ENCODE data around the gene THEM5. TPM values are rescaled to one million over a fixed set of nuclear protein-coding genes. Genes with fewer than 3 reads are reported as not detected.

The THEM5 gene
- total RNA-seq, 1 experiment from 2014 or later: not detected

DNA sequence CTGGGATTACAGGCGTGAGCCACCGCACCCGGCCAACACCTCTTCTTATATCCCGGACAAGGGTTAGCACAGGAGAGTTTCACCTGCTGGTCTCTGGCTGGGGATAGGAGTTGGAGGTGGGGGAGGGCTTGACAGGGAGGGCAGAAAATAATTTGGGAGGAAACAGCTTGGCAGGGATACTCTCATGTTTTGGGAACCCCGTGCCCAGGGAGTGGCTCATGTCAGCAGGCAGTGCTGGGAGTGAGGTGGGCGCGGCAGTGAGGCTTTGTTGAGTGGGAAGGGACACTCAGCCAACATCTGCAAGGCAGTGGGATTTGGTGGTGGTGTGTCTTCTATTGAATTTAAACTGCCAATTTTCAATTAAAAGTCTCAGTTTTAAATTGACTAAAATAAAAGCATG is 1.1 kb upstream of the THEM5 start:
- H3F3A ChIP-seq (ENCODE audit: insufficient read depth, low read depth): no peaks in the 10 kb centered on the region
- H3K79me2 ChIP-seq (ENCODE audit: low read depth): no peaks in the 10 kb centered on the region
- intact Hi-C loops (cut with micrococcal nuclease; ENCODE audit: unreplicated experiment): no loop called here
- H3K4me3 ChIP-seq: no peak overlapping the region
- no peaks in the 10 kb centered on the region for H3K36me3 ChIP-seq (ENCODE audit: low read depth)
- no peaks in the 10 kb centered on the region for H4K20me1 ChIP-seq (ENCODE audit: insufficient read depth)
- no peak overlapping the region for H2AFZ ChIP-seq
- POLR2A ChIA-PET (ENCODE audit: unreplicated experiment): no interaction called here
- TF ChIP-seq EZH2 (IDR thresholded peaks at IDR 0.05; ENCODE audit: low read depth): no peak
- TF ChIP-seq, protein P1, sequence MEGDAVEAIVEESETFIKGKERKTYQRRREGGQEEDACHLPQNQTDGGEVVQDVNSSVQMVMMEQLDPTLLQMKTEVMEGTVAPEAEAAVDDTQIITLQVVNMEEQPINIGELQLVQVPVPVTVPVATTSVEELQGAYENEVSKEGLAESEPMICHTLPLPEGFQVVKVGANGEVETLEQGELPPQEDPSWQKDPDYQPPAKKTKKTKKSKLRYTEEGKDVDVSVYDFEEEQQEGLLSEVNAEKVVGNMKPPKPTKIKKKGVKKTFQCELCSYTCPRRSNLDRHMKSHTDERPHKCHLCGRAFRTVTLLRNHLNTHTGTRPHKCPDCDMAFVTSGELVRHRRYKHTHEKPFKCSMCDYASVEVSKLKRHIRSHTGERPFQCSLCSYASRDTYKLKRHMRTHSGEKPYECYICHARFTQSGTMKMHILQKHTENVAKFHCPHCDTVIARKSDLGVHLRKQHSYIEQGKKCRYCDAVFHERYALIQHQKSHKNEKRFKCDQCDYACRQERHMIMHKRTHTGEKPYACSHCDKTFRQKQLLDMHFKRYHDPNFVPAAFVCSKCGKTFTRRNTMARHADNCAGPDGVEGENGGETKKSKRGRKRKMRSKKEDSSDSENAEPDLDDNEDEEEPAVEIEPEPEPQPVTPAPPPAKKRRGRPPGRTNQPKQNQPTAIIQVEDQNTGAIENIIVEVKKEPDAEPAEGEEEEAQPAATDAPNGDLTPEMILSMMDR (conservative IDR thresholded peaks at IDR 0.05): no peak
- no peaks in the 10 kb centered on the region for H3K9me3 ChIP-seq (ENCODE audit: insufficient read depth, low read depth)
- H3K9me2 ChIP-seq (ENCODE audit: insufficient read depth): no peaks in the 10 kb centered on the region
- CTCF ChIA-PET: interaction anchor here (1.3 kb wide), 1 partner anchor 27 kb away, joined by 10 read pairs; no protein-coding TSS in a partner anchor
- no peak for DNase-seq
- H3K27me3 ChIP-seq (ENCODE audit: insufficient read depth, low read depth): no peaks in the 10 kb centered on the region
- H3K4me2 ChIP-seq: no peak overlapping the region
- no peak overlapping the region for H3K27ac ChIP-seq
- no peaks in the 10 kb centered on the region for H3K4me1 ChIP-seq (replicated peaks; ENCODE audit: insufficient read depth)
- BruUV-seq (replicated peaks): no TSS peak

DNA sequence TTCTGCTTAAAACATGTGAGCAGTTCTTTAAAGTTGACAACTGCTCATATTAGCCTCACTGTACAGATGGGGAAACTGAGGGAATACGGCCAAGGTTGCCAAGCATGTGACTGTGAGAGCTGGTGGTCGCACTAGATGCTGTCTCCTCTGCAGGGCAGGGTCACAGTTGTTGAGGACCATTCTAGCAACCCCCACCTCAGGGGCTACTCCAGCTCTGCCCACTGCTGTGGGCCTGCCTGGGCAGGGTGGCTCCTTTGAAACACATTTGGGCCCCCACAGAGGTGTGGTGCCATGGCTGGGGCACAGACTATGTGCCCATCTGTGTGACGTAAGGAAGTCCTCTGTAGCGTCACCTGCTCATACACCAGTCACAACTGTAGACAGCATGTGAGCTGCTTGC is 779 bp downstream of the THEM5 start:
- Histone ChIP-seq H3K4me3 (no peak overlapping the region), H3K27ac (no peak overlapping the region), H2AFZ (no peak overlapping the region), H3K4me2 (no peak overlapping the region), H3K4me1 (replicated peaks; ENCODE audit: insufficient read depth) (no peaks in the 10 kb centered on the region), H3K9me2 (ENCODE audit: insufficient read depth) (no peaks in the 10 kb centered on the region), H3K79me2 (ENCODE audit: low read depth) (no peaks in the 10 kb centered on the region), H3K36me3 (ENCODE audit: low read depth) (no peaks in the 10 kb centered on the region), H3K27me3 (ENCODE audit: insufficient read depth, low read depth) (no peaks in the 10 kb centered on the region), H3K9me3 (ENCODE audit: insufficient read depth, low read depth) (no peaks in the 10 kb centered on the region), H4K20me1 (ENCODE audit: insufficient read depth) (no peaks in the 10 kb centered on the region), H3F3A (ENCODE audit: insufficient read depth, low read depth) (no peaks in the 10 kb centered on the region)
- DNase-seq: no peak
- intact Hi-C loops (cut with micrococcal nuclease; ENCODE audit: unreplicated experiment): no loop called here
- POLR2A ChIA-PET (ENCODE audit: unreplicated experiment): no interaction called here
- TF ChIP-seq, protein P1 (conservative IDR thresholded peaks at IDR 0.05): no peak
- TF ChIP-seq EZH2 (IDR thresholded peaks at IDR 0.05; ENCODE audit: low read depth): no peak
- no TSS peak for BruUV-seq (replicated peaks)
- CTCF ChIA-PET: no interaction called here

DNA sequence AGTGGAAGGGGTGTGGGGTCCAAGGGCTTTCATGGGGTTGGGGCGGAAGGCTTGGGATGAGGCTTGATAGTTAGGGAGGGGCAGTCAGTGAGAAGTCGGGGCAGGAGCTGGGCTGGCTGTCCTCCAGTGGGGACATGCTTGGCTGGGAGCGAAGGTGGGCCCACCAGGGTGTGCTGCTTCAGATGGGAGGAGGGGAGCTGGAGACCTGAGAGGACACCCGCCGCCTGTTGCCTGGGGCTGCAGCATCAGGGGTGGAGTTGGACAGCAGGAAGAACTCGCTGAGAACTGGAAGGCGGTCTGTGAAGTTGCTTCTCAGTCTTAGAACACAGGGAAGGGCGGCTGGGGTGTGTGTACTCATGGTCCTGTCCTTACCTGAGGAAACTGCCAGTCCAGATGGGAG is 1.6 kb downstream of the THEM5 start:
- no peak overlapping the region for H2AFZ ChIP-seq
- no peak for DNase-seq
- H3K4me1 ChIP-seq (replicated peaks; ENCODE audit: insufficient read depth): no peaks in the 10 kb centered on the region
- H3K79me2 ChIP-seq (ENCODE audit: low read depth): no peaks in the 10 kb centered on the region
- no peaks in the 10 kb centered on the region for H3K36me3 ChIP-seq (ENCODE audit: low read depth)
- no peaks in the 10 kb centered on the region for H3K27me3 ChIP-seq (ENCODE audit: insufficient read depth, low read depth)
- intact Hi-C loops (cut with micrococcal nuclease; ENCODE audit: unreplicated experiment): no loop called here
- TF ChIP-seq EZH2 (IDR thresholded peaks at IDR 0.05; ENCODE audit: low read depth): no peak
- TF ChIP-seq, protein P1 (conservative IDR thresholded peaks at IDR 0.05): no peak
- H4K20me1 ChIP-seq (ENCODE audit: insufficient read depth): no peaks in the 10 kb centered on the region
- no TSS peak for BruUV-seq (replicated peaks)
- no peak overlapping the region for H3K4me2 ChIP-seq
- no peaks in the 10 kb centered on the region for H3K9me3 ChIP-seq (ENCODE audit: insufficient read depth, low read depth)
- no peak overlapping the region for H3K4me3 ChIP-seq
- ChIA-PET POLR2A (ENCODE audit: unreplicated experiment) (no interaction called here), CTCF (no interaction called here)
- H3F3A ChIP-seq (ENCODE audit: insufficient read depth, low read depth): no peaks in the 10 kb centered on the region
- H3K9me2 ChIP-seq (ENCODE audit: insufficient read depth): no peaks in the 10 kb centered on the region
- no peak overlapping the region for H3K27ac ChIP-seq

Measured in PC-9 (cell line).